Body of pancreas (tissue), 4 donors: ENCODE data around the gene HLA-DRA. TPM values are rescaled to one million over a fixed set of nuclear protein-coding genes. Genes with fewer than 3 reads are reported as not detected.

Source experiments
- ATAC-seq: fragments of 150-250 bp; one replicate; pipeline ENCODE4 v1.9.1; 2016
- DNase-seq, 4 donors: peaks; one replicate each; pipeline ENCODE4 v3.0.0-alpha.2; 2019
- H3K27ac ChIP-seq, 4 donors: fragments of 200-600 bp; sonication (generic); 1 replicate in 3 of 4; 2 replicates in 1 of 4; pipeline versions ENCODE4 v1.5.1 to v1.6.1; 2016 to 2019; ENCODE audit warnings: mild to moderate bottlenecking in 1 of 4, mixed read lengths in 1 of 4, moderate library complexity in 1 of 4
- H3K27me3 ChIP-seq, 2 donors: fragments of 200-600 bp; sonication (generic); one replicate each; pipeline ENCODE4 v1.6.0; 2016; ENCODE audit warnings: mild to moderate bottlenecking in 1 of 2
- H3K36me3 ChIP-seq, 2 donors: fragments of 200-600 bp; sonication (generic); replicated peaks in 1 of 2; 2 replicates each; pipeline ENCODE4 v1.5.1; 2016; ENCODE audit warnings: low read depth in 2 of 2; ENCODE audit not compliant: insufficient read depth in 1 of 2
- H3K4me1 ChIP-seq: fragments of 200-600 bp; sonication (generic); one replicate; pipeline ENCODE4 v1.6.0; 2016
- H3K4me3 ChIP-seq, 2 donors: fragments of 200-600 bp; sonication (generic); 1 replicate in 1 of 2; 2 replicates in 1 of 2; pipeline ENCODE4 v1.5.1; 2016 to 2019
- H3K9me3 ChIP-seq, 3 donors: fragments of 200-600 bp; sonication (generic); 1 replicate in 2 of 3; 2 replicates in 1 of 3; pipeline ENCODE4 v1.5.1; 2016
- POLR2A ChIP-seq, 3 donors: fragments of 450-650 bp; IDR thresholded peaks; one replicate each; pipeline ENCODE4 v1.6.1; 2016; ENCODE audit warnings: antibody characterized with exemption in 3 of 3, mild to moderate bottlenecking in 2 of 3
- WGBS, 2 donors: methylation state at CpG; one replicate each; pipeline ENCODE4 v1.1.5; 2017; 5-methylcytosine and 5-hydroxymethylcytosine counted together
- intact Hi-C: fragments of 100-400 bp; cut with DNase I; formaldehyde crosslinking; loops from one replicate; pipeline ENCODE4 v1.15.1; 2023
- total RNA-seq, 2 donors: library from RNA; depleted of rRNA; stranded (reverse); fragments of >200 nt; gene quantifications; one replicate each; pipeline ENCODE4 v1.1.0, GENCODE V29; 2016
- TF ChIP-seq, protein P1 (sequence below), 7 experiments: fragments of 450-650 bp in 4 of 7; fragments of 200-600 bp in 3 of 7; sonication (generic) in 3 of 7; IDR thresholded peaks; one replicate each; pipeline ENCODE4 v1.5.1; 2016 to 2019; ENCODE audit warnings: antibody characterized with exemption in 7 of 7

HLA-DRA gene
- total RNA-seq, 2 donors from 2014 or later: 20.1 to 129 TPM

DNA sequence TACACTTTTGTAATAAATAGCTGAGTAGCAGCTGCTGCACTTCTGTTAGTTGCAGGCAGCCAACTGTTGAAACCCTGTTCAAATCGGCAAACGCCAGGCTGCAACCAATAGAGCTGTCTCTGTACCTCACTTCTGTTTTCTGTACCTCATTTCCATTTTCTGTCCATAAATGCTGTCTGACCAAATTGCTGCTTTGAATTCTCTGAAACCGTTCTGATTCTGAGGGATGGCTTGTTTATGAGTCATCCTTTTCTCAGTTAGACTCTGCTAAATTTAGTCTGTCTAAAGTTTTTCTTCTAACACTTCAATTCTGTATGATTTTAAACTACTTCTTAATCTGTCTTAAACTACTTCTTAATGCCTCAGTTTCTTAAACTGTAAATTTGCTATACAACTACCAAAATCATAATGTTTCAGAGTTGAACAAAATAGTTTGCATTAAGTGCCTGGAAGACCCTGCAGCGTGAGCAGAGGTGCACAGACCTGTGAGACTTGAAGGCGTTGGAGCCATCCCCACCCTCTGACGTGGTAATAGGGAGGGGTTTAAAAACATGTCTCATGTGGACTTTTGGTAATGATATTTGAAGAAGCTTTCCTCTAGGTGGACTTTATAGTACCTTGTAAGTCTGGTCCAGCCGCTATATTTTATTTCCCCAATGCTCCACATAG, 42.3 kb upstream of the HLA-DRA start:
- no peaks in the 10 kb centered on the region for H3K4me1 ChIP-seq
- no peak overlapping the region for H3K27ac ChIP-seq
- ATAC-seq (no peak), DNase-seq (no peak)
- H3K27me3 ChIP-seq: no peaks in the 10 kb centered on the region
- no peaks in the 10 kb centered on the region for H3K9me3 ChIP-seq
- TF ChIP-seq, protein P1, sequence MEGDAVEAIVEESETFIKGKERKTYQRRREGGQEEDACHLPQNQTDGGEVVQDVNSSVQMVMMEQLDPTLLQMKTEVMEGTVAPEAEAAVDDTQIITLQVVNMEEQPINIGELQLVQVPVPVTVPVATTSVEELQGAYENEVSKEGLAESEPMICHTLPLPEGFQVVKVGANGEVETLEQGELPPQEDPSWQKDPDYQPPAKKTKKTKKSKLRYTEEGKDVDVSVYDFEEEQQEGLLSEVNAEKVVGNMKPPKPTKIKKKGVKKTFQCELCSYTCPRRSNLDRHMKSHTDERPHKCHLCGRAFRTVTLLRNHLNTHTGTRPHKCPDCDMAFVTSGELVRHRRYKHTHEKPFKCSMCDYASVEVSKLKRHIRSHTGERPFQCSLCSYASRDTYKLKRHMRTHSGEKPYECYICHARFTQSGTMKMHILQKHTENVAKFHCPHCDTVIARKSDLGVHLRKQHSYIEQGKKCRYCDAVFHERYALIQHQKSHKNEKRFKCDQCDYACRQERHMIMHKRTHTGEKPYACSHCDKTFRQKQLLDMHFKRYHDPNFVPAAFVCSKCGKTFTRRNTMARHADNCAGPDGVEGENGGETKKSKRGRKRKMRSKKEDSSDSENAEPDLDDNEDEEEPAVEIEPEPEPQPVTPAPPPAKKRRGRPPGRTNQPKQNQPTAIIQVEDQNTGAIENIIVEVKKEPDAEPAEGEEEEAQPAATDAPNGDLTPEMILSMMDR (IDR thresholded peaks at IDR 0.05): no peak
- TF ChIP-seq POLR2A (IDR thresholded peaks at IDR 0.05): no peak
- intact Hi-C loops: no loop called here
- H3K36me3 ChIP-seq: no peaks in the 10 kb centered on the region
- H3K4me3 ChIP-seq: no peak overlapping the region
- 65 to 70% methylated on average over 7 of the region's 7 CpGs for WGBS, 2 donors

DNA sequence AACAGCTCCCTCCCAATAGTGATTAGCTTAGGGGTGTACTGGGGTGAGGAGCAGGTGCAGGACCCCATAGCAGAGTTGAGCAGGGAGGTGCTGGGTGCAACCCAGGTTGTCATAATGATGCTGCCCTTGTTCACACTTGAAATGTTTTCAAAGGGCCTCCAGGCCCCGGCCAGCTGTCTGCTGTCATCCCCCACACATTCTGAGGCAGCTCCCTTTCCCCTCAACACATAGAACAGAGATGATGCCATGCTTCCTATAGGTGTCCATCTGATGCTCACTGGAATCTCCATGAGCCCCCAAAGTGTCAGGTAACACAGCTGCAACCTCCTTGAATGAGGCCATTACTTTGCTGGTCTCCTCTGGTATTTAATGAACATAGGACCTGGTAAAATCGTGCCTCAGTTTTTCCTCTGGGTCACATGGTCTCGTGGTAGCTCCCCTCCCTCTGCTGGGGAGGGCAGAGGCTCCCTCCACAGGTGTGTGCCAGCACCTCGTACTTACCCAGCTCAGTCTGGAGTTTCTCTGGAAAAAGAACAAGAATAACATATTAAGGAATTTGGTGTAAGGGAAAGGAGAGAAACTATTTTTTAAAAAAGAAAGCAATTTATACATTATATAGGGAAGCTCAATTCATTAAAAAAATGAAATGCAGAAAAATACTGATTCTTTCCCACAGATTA, 38.3 kb upstream of the HLA-DRA start:
- Histone ChIP-seq H3K27me3 (no peaks in the 10 kb centered on the region), H3K4me1 (no peaks in the 10 kb centered on the region), H3K9me3 (no peaks in the 10 kb centered on the region), H3K36me3 (no peaks in the 10 kb centered on the region), H3K27ac (no peak overlapping the region), H3K4me3 (no peak overlapping the region)
- 31 to 33% methylated on average over 4 of the region's 4 CpGs for WGBS, 2 donors
- ATAC-seq: no peak
- no peak for DNase-seq
- TF ChIP-seq POLR2A (IDR thresholded peaks at IDR 0.05): no peak
- TF ChIP-seq, protein P1 (IDR thresholded peaks at IDR 0.05): no peak
- intact Hi-C loops: no loop called here

DNA sequence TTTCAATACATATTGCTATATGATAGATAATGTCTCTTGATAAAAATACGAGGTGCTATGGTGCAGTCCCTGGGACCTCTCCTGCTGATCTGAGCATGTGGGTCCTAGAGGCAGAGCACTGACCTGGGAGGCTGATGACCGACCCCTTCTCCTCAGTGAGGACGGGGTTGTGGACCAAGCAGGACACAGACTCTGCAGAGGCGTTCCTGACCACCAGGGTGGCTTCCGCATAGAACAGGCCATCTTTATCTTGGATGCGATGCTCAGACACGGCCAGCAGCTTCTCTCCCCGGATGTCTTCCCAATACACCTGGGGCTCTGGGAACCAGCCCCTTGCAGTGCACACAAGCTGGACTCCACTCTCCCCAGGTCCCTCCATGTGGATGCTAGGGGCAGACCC, 36.9 kb upstream of the HLA-DRA start:
- Histone ChIP-seq H3K9me3 (no peaks in the 10 kb centered on the region), H3K4me1 (no peaks in the 10 kb centered on the region), H3K36me3 (no peaks in the 10 kb centered on the region), H3K27ac (no peak overlapping the region), H3K27me3 (no peaks in the 10 kb centered on the region), H3K4me3 (no peak overlapping the region)
- intact Hi-C loops: no loop called here
- DNase-seq (no peak), ATAC-seq (no peak)
- 52 to 62% methylated on average over 7 to 8 of the region's 8 CpGs for WGBS, 2 donors
- TF ChIP-seq, protein P1 (IDR thresholded peaks at IDR 0.05): no peak
- no peak for TF ChIP-seq POLR2A (IDR thresholded peaks at IDR 0.05)

DNA sequence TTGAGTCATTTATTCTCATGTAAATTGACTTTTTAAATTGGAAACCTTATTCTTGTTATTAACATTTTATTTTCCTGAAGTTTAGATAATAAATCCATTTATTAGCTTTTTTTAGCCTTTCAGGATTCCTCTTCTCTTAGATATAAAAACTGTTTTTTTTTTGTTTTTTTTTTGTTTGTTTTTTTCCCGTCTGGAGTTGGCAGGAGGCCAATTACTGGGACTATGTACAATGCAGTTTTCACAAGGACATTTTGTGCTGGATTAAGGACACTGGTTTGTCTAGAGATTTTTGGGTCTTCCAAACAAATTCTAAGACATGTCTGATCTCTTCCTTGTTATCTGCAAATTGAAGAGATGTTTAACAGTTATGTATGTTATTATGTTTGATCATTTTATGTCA, 34.0 kb upstream of the HLA-DRA start:
- Histone ChIP-seq H3K9me3 (no peaks in the 10 kb centered on the region), H3K27ac (no peak overlapping the region), H3K4me3 (no peak overlapping the region), H3K36me3 (no peaks in the 10 kb centered on the region), H3K4me1 (no peaks in the 10 kb centered on the region), H3K27me3 (peaks cover 0 to 6% of the 10 kb centered on the region in 2 donors)
- DNase-seq (no peak), ATAC-seq (no peak)
- intact Hi-C loops: no loop called here
- 6 to 7% methylated on average over 1 of the region's 1 CpG for WGBS, 2 donors
- no peak for TF ChIP-seq POLR2A (IDR thresholded peaks at IDR 0.05)
- TF ChIP-seq, protein P1 (IDR thresholded peaks at IDR 0.05): no peak
